Fibroblast of villous mesenchyme (primary cell): Measurements from ENCODE around the gene BAG3. TPM values are rescaled to one million over a fixed set of nuclear protein-coding genes. Genes with fewer than 3 reads are reported as not detected.

Source experiments
- DNase-seq: peaks from one replicate; pipeline ENCODE4 v3.0.0-alpha.2; 2010; ENCODE audit warnings: low read depth
- H3K4me3 ChIP-seq: 2 replicates; pipeline ENCODE4 v1.5.1; 2011; ENCODE audit warnings: low read depth, mild to moderate bottlenecking, low read length
- CTCF ChIP-seq: IDR thresholded peaks from 2 replicates; pipeline ENCODE4 v1.5.1; 2012; ENCODE audit warnings: low read depth, mild to moderate bottlenecking, low read length; ENCODE audit not compliant: insufficient read depth
- total RNA-seq: library from RNA; depleted of rRNA; stranded (reverse); fragments of >200 nt; gene quantifications from 2 replicates; pipeline ENCODE4 v1.2.3, GENCODE V29; 2012

Gene BAG3
- total RNA-seq, 1 donor: 18.6 TPM

- no peak for DNase-seq
- TF ChIP-seq CTCF: no peak
- no peak overlapping the region for H3K4me3 ChIP-seq
Measured at GRCh38 chr10:119679480-119679829, 28.3 kb downstream of the BAG3 start.

GRCh38 chr10:119680050-119680449 is 28.9 kb downstream of the BAG3 start:
- peak; percentile 71 for DNase-seq
- H3K4me3 ChIP-seq: no peak overlapping the region
- no peak for TF ChIP-seq CTCF

- DNase-seq: no peak
- no peak overlapping the region for H3K4me3 ChIP-seq
Measured at GRCh38 chr10:119680650-119681081, 29.5 kb downstream of the BAG3 start.

DNA sequence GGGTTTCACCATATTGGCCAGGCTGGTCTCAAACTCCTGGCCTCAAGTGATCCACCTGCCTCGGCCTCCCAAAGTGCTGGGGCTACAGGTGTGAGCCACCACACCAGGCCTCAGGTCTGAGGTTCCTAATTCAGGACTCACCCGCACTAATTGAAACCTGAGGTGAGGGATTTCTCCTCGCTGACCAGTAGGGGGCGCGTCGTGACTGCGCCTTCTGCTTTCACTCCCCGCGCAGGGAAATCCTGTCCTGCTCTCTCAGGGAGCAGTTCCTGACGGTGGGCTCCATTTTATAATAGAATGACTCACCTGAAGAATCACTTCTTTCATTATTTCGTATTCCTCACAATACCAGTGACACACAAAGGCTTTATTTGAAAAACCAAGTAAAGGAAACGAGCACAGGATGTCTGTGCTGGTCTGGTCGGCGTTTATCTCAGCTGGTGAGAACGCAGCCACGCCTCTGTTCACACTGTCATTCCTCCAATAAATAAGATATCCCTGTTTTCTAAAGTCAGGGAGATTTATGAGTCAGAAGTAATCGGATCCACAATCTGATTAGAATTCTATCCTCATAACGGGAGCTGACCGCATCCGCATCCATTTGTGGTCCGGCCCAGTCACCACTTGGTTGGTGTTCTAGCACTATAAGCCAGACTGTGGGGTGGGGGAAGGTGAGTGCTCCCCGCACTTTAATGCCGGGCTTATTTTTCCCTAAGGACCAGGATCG is 35.4 kb downstream of the BAG3 start:
- H3K4me3 ChIP-seq: peak overlapping the region; percentile 46
- peak; percentile 86 for DNase-seq
- peak; percentile 71 for TF ChIP-seq CTCF

More at GRCh38 chr10:119680650-119681081, 29.5 kb downstream of the BAG3 start:
- TF ChIP-seq CTCF: no peak

DNA sequence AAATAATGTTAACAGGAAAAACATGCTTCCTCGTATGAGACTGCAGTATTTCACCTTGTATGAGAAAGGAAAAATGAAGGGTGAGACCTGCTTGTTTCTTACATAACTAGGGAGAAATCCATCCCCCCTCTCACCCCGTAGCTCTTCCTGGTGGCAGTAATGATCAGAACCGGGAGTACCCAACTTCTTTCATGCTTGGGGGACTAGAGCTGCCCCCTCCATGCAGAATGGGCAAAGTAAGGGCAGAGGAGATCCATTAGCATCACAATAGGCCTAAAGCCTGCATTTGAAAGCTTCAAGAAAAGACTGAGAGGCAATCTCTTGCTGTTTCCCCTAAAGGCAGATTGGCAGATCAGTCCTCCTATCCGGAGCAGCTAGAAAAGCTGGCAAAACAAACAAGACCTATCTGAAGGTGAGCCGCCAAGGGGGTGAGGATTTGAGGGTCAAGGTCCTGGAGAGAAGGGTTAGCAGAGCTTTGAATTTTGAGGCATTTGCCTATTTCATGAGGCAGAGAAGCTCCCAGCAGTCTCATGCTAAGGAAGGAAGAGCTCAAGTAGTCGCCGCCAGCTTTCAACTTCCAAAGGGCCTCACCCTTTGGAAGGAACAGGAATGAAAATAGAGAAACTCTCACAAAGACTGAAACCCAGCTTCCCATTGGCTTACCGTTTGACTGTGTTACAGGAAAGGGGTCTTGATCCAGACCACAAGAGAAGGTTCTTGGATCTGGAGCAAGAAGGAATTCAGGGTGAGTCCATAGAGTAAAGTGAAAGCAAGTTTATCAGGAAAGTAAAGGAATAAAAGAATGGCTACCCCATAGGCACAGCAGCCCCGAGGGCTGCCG is 36.2 kb downstream of the BAG3 start:
- DNase-seq: peak; percentile 22
- no peak for TF ChIP-seq CTCF
- no peak overlapping the region for H3K4me3 ChIP-seq

GRCh38 chr10:119688033-119688508 is 36.9 kb downstream of the BAG3 start:
- no peak overlapping the region for H3K4me3 ChIP-seq
- TF ChIP-seq CTCF: no peak

More at GRCh38 chr10:119688033-119688508, 36.9 kb downstream of the BAG3 start:
- DNase-seq: no peak
